ENCODE data around the gene STOX1. TPM values are rescaled to one million over a fixed set of nuclear protein-coding genes. Genes with fewer than 3 reads are reported as not detected.

STOX1 gene
- total and polyA plus RNA-seq, 2 of the 13 experiments (the other 11 are each of a cell fraction or from before 2014, with no cell fraction given) = 2.5 to 6.0 TPM

DNA sequence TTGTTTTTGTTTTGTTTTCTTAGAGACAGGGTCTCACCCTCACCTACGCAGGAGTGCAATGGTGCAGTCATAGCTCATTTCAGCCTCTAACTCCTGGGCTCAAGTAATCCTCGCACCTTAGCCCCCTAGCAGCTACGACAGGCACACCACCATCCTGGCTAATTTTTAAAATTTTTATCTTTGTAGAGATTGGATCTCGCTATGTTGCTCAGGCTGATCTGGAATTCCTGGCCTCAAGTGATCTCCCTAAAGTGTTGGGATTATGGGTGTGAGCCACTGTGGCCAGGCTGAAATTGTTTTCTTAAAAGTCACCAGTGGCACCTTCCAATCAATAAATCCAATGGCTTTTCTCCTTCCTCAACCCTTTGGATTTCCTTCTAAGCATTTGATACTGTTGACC, 52.9 kb downstream of the STOX1 start:
- Histone ChIP-seq H3K9me3 (ENCODE audit: low read length) (no peaks in the 10 kb centered on the region), H4K20me1 (ENCODE audit: insufficient read depth, low read length) (no peaks in the 10 kb centered on the region), H3K27ac (ENCODE audit: extremely low read length, insufficient read depth, low read length) (no peak overlapping the region), H3K4me2 (ENCODE audit: low read depth, low read length) (no peak overlapping the region), H3K9ac (ENCODE audit: insufficient read depth, low read depth, low read length) (no peak overlapping the region), H3K27me3 (ENCODE audit: control insufficient read depth in 1 of 2, insufficient read depth in 2 of 2, low read length in 2 of 2) (no peaks in the 10 kb centered on the region), H3K36me3 (replicated peaks in 1 of 2; ENCODE audit: control insufficient read depth in 1 of 2, insufficient read depth in 2 of 2, low read length in 2 of 2) (peaks cover 1 to 5% of the 10 kb centered on the region in 2 experiments; a peak in 3 of 5 replicates), H3K4me1 (ENCODE audit: insufficient read depth, low read length) (peaks cover 56% of the 10 kb centered on the region), H2AFZ (ENCODE audit: low read length) (no peak overlapping the region), H3K4me3 (replicated peaks in 1 of 3; ENCODE audit: insufficient read depth in 1 of 3, low read depth in 2 of 3, low read length in 3 of 3) (no peak overlapping the region), H3K79me2 (ENCODE audit: insufficient read depth, low read length) (no peaks in the 10 kb centered on the region)
- ATAC-seq = no peak
- BruUV-seq (replicated peaks) = no TSS peak
- POLR2A ChIA-PET = interaction anchor here (2.1 kb wide), 1 partner anchor 21 kb away, joined by 10 read pairs; the partner anchor contains the start of gene DDX50
- intact Hi-C loops (cut with micrococcal nuclease; ENCODE audit: unreplicated experiment) (no loop called here), in situ Hi-C loops (cut with HindIII; ENCODE audit: extremely low pct_ligation_motif_present, low pct_unique_long_range_greater_than_20kb) (no loop called here)
- DNase-seq (ENCODE audit: low spot score) = no peak
- FAIRE-seq = no peak
- WGBS (ENCODE audit: low lambda C conversion rate) = 98% methylated on average over 4 of the region's 4 CpGs
- CTCF ChIA-PET (ENCODE audit: low intra/inter-chr PET ratio, low total read pairs) = no interaction called here
- TF ChIP-seq JUNB (CRISPR knock-in tag; IDR thresholded peaks at IDR 0.05; ENCODE audit: borderline replicate concordance) = no peak
- TF ChIP-seq, protein P1, sequence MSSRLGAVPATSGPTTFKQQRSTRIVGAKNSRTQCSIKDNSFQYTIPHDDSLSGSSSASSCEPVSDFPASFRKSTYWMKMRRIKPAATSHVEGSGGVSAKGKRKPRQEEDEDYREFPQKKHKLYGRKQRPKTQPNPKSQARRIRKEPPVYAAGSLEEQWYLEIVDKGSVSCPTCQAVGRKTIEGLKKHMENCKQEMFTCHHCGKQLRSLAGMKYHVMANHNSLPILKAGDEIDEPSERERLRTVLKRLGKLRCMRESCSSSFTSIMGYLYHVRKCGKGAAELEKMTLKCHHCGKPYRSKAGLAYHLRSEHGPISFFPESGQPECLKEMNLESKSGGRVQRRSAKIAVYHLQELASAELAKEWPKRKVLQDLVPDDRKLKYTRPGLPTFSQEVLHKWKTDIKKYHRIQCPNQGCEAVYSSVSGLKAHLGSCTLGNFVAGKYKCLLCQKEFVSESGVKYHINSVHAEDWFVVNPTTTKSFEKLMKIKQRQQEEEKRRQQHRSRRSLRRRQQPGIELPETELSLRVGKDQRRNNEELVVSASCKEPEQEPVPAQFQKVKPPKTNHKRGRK (CRISPR knock-in tag; IDR thresholded peaks at IDR 0.05) = no peak
- TF ChIP-seq GABPB1 (CRISPR knock-in tag; IDR thresholded peaks at IDR 0.05) = no peak
- TF ChIP-seq RAD21 (CRISPR knock-in tag; IDR thresholded peaks at IDR 0.05) = no peak
- no peak for TF ChIP-seq SP140L (CRISPR knock-in tag; IDR thresholded peaks at IDR 0.05; ENCODE audit: borderline replicate concordance)
- TF ChIP-seq, protein P2, sequence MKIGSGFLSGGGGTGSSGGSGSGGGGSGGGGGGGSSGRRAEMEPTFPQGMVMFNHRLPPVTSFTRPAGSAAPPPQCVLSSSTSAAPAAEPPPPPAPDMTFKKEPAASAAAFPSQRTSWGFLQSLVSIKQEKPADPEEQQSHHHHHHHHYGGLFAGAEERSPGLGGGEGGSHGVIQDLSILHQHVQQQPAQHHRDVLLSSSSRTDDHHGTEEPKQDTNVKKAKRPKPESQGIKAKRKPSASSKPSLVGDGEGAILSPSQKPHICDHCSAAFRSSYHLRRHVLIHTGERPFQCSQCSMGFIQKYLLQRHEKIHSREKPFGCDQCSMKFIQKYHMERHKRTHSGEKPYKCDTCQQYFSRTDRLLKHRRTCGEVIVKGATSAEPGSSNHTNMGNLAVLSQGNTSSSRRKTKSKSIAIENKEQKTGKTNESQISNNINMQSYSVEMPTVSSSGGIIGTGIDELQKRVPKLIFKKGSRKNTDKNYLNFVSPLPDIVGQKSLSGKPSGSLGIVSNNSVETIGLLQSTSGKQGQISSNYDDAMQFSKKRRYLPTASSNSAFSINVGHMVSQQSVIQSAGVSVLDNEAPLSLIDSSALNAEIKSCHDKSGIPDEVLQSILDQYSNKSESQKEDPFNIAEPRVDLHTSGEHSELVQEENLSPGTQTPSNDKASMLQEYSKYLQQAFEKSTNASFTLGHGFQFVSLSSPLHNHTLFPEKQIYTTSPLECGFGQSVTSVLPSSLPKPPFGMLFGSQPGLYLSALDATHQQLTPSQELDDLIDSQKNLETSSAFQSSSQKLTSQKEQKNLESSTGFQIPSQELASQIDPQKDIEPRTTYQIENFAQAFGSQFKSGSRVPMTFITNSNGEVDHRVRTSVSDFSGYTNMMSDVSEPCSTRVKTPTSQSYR (CRISPR knock-in tag; IDR thresholded peaks at IDR 0.05; ENCODE audit: borderline replicate concordance) = no peak
